ENCODE measurements around the gene FTO.

The FTO gene

GRCh38 chr16:53781023-53781605 lies 77.2 kb downstream of the FTO start:
- no peak for DNase-seq (ENCODE audit: low read depth, low spot score)

GRCh38 chr16:53782148-53782547 lies 78.2 kb downstream of the FTO start:
- DNase-seq (ENCODE audit: low read depth, low spot score) = no peak

- no peak for DNase-seq (ENCODE audit: low read depth, low spot score)
Measured at GRCh38 chr16:53784291-53784690, 80.3 kb downstream of the FTO start.

- no peak for DNase-seq (ENCODE audit: low read depth, low spot score)
Measured at GRCh38 chr16:53785044-53785443, 81.1 kb downstream of the FTO start.

- DNase-seq (ENCODE audit: low read depth, low spot score) = no peak
Measured at GRCh38 chr16:53785916-53786315, 82.0 kb downstream of the FTO start.

GRCh38 chr16:53787423-53787822 lies 83.5 kb downstream of the FTO start:
- no peak for DNase-seq (ENCODE audit: low read depth, low spot score)

- no peak for DNase-seq (ENCODE audit: low read depth, low spot score)
Measured at GRCh38 chr16:53789137-53789536, 85.2 kb downstream of the FTO start.

- DNase-seq (ENCODE audit: low read depth, low spot score) = no peak
Measured at GRCh38 chr16:53792161-53792951, 88.4 kb downstream of the FTO start.

- DNase-seq (ENCODE audit: low read depth, low spot score) = no peak
Measured at GRCh38 chr16:53803451-53803850, 99.5 kb downstream of the FTO start.

GRCh38 chr16:53803998-53804397 lies 100.0 kb downstream of the FTO start:
- DNase-seq (ENCODE audit: low read depth, low spot score) = peak; percentile 5

- no peak for DNase-seq (ENCODE audit: low read depth, low spot score)
Measured at GRCh38 chr16:53804467-53804866, 100.5 kb downstream of the FTO start.

GRCh38 chr16:53805113-53805512 lies 101.2 kb downstream of the FTO start:
- DNase-seq (ENCODE audit: low read depth, low spot score) = no peak

- no peak for DNase-seq (ENCODE audit: low read depth, low spot score)
Measured at GRCh38 chr16:53805752-53806151, 101.8 kb downstream of the FTO start.

GRCh38 chr16:53809088-53809932 lies 105.4 kb downstream of the FTO start:
- DNase-seq (ENCODE audit: low read depth, low spot score) = no peak

GRCh38 chr16:53812914-53813313 lies 109.0 kb downstream of the FTO start:
- DNase-seq (ENCODE audit: low read depth, low spot score) = no peak

GRCh38 chr16:53814801-53815200 lies 110.8 kb downstream of the FTO start:
- no peak for DNase-seq (ENCODE audit: low read depth, low spot score)

GRCh38 chr16:53816211-53816836 lies 112.4 kb downstream of the FTO start:
- DNase-seq (ENCODE audit: low read depth, low spot score) = no peak

- DNase-seq (ENCODE audit: low read depth, low spot score) = no peak
Measured at GRCh38 chr16:53817117-53817755, 113.3 kb downstream of the FTO start.

GRCh38 chr16:53817812-53818550 lies 114.0 kb downstream of the FTO start:
- DNase-seq (ENCODE audit: low read depth, low spot score) = no peak

GRCh38 chr16:53821487-53821886 lies 117.5 kb downstream of the FTO start:
- no peak for DNase-seq (ENCODE audit: low read depth, low spot score)

All from ELF-1 (cell line).